ENCODE results near the gene SOCS6. TPM values are rescaled to one million over a fixed set of nuclear protein-coding genes. Genes with fewer than 3 reads are reported as not detected.
"Not testable (repeated sequence)": the region's sequence is repeated elsewhere in the genome, so short reads cannot be mapped to it uniquely, and the experiment has no call there.

The SOCS6 gene
- total RNA-seq, 1 donor = 38.7 TPM

DNA sequence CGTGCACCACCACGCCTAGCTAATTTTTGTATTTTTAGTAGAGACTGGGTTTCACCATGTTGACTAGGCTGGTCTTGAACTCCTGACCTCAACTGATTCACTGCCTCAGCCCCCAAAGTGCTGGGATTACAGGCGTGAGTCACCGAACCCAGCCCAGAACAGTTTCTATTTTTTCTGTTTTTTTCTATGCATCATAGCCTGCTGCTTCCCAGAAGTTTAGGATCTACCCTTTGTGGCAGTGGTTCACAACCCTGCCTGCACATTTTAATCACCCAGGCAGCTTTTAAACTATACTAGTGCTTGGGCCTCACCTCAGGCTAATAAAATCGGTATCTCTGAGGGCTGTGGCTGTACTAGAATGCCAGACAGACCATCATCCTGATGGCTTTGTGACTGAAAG, 39.7 kb upstream of the SOCS6 start:
- Histone ChIP-seq H2AFZ (ENCODE audit: low read length) (no peak overlapping the region), H3K27ac (ENCODE audit: low read depth, low read length) (peak overlapping the region; percentile 40)
- DNase-seq (ENCODE audit: insufficient read length, low spot score, missing footprints) = peak; percentile 76

DNA sequence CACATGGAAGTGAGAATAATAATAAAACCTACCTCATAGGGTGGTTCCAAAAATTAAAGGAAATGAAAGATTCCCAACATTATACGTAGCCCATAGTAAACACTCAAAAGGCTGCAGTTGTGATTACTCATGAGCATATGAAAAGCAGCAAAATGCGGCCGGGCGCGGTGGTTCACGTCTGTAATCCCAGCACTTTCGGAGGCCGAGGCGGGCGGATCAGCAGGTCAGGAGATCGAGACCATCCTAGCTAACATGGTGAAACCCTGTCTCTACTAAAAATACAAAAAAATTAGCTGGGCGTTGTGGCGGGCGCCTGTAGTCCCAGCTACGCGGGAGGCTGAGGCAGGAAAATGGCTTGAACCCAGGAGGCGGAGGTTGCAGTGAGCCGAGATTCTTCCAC, 39.0 kb upstream of the SOCS6 start:
- not testable (repeated sequence) for H3K79me2 ChIP-seq (ENCODE audit: insufficient read depth, low read length); H3K4me2 ChIP-seq (ENCODE audit: insufficient read depth, low read length); H2AFZ ChIP-seq (ENCODE audit: low read length); H3K9me3 ChIP-seq (ENCODE audit: low read depth, low read length); H3K4me3 ChIP-seq (ENCODE audit: insufficient read depth, low read length); H3K4me1 ChIP-seq (ENCODE audit: insufficient read depth, low read length); H3K27me3 ChIP-seq (ENCODE audit: insufficient read depth, low read length); DNase-seq (ENCODE audit: insufficient read length, low spot score, missing footprints); H4K20me1 ChIP-seq (ENCODE audit: insufficient read depth, low read length); H3K27ac ChIP-seq (ENCODE audit: low read depth, low read length); H3K36me3 ChIP-seq (ENCODE audit: insufficient read depth, low read length)

More for the DNA sequence above, 39.7 kb upstream of the SOCS6 start:
- Histone ChIP-seq H3K4me2 (ENCODE audit: insufficient read depth, low read length) (no peak overlapping the region), H3K36me3 (ENCODE audit: insufficient read depth, low read length) (no peaks in the 10 kb centered on the region), H3K9me3 (ENCODE audit: low read depth, low read length) (no peaks in the 10 kb centered on the region), H3K4me3 (ENCODE audit: insufficient read depth, low read length) (no peak overlapping the region), H3K4me1 (ENCODE audit: insufficient read depth, low read length) (peaks cover 4% of the 10 kb centered on the region), H4K20me1 (ENCODE audit: insufficient read depth, low read length) (no peaks in the 10 kb centered on the region), H3K27me3 (ENCODE audit: insufficient read depth, low read length) (no peaks in the 10 kb centered on the region), H3K79me2 (ENCODE audit: insufficient read depth, low read length) (no peaks in the 10 kb centered on the region)
- TF ChIP-seq, protein P1, sequence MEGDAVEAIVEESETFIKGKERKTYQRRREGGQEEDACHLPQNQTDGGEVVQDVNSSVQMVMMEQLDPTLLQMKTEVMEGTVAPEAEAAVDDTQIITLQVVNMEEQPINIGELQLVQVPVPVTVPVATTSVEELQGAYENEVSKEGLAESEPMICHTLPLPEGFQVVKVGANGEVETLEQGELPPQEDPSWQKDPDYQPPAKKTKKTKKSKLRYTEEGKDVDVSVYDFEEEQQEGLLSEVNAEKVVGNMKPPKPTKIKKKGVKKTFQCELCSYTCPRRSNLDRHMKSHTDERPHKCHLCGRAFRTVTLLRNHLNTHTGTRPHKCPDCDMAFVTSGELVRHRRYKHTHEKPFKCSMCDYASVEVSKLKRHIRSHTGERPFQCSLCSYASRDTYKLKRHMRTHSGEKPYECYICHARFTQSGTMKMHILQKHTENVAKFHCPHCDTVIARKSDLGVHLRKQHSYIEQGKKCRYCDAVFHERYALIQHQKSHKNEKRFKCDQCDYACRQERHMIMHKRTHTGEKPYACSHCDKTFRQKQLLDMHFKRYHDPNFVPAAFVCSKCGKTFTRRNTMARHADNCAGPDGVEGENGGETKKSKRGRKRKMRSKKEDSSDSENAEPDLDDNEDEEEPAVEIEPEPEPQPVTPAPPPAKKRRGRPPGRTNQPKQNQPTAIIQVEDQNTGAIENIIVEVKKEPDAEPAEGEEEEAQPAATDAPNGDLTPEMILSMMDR (IDR thresholded peaks at IDR 0.05; ENCODE audit: extremely low read depth, low read depth, low read length) = no peak

DNA sequence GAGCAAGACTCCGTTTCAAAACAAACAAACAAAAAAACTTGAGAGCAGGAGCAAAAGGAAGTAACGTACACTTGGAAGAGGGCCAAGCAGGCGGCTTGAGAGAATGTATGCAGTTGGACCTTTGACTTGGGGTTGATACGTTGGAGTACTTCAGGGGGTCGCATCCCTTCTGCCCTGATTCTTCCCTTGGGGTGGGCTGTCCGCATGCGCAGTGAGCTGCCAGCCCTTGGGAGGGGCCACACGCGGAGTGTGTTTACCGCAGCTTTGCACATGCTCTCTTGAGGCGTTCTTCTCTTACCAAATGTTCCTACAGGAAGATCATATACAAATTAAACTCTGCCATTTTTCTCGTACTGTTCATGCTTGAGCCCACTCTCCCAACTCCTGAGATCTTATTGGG, 38.1 kb upstream of the SOCS6 start:
- no peak overlapping the region for H2AFZ ChIP-seq (ENCODE audit: low read length)
- H3K4me2 ChIP-seq (ENCODE audit: insufficient read depth, low read length) = no peak overlapping the region
- no peak for DNase-seq (ENCODE audit: insufficient read length, low spot score, missing footprints)
- no peaks in the 10 kb centered on the region for H4K20me1 ChIP-seq (ENCODE audit: insufficient read depth, low read length)
- no peak overlapping the region for H3K4me3 ChIP-seq (ENCODE audit: insufficient read depth, low read length)
- TF ChIP-seq, protein P1 (IDR thresholded peaks at IDR 0.05; ENCODE audit: extremely low read depth, low read depth, low read length) = no peak
- H3K27ac ChIP-seq (ENCODE audit: low read depth, low read length) = no peak overlapping the region
- H3K4me1 ChIP-seq (ENCODE audit: insufficient read depth, low read length) = peaks cover 4% of the 10 kb centered on the region
- no peaks in the 10 kb centered on the region for H3K79me2 ChIP-seq (ENCODE audit: insufficient read depth, low read length)
- no peaks in the 10 kb centered on the region for H3K9me3 ChIP-seq (ENCODE audit: low read depth, low read length)
- no peaks in the 10 kb centered on the region for H3K36me3 ChIP-seq (ENCODE audit: insufficient read depth, low read length)
- H3K27me3 ChIP-seq (ENCODE audit: insufficient read depth, low read length) = no peaks in the 10 kb centered on the region

DNA sequence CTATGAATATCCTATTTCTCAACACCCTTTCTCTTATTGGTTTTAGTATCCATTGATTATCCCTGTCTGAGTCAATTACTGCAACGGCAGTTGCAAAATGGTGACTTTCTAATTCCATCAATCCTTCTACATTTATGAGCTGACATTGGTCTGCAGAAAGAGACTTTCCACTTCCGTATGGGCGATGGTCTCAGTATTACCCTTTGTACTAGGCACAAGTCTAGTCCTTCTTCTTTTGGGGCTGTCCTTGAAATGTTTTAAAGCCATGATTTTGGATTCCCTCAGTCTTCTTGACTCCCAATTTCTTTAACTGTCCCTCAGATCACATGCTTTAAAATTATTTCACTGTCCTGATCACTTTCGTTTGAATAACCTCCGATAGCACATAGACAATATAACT, 32.7 kb upstream of the SOCS6 start:
- no peak for DNase-seq (ENCODE audit: insufficient read length, low spot score, missing footprints)
- Histone ChIP-seq H3K9me3 (ENCODE audit: low read depth, low read length) (no peaks in the 10 kb centered on the region), H3K79me2 (ENCODE audit: insufficient read depth, low read length) (no peaks in the 10 kb centered on the region), H3K4me2 (ENCODE audit: insufficient read depth, low read length) (no peak overlapping the region), H3K4me1 (ENCODE audit: insufficient read depth, low read length) (no peaks in the 10 kb centered on the region), H4K20me1 (ENCODE audit: insufficient read depth, low read length) (no peaks in the 10 kb centered on the region), H3K27me3 (ENCODE audit: insufficient read depth, low read length) (no peaks in the 10 kb centered on the region), H2AFZ (ENCODE audit: low read length) (no peak overlapping the region), H3K4me3 (ENCODE audit: insufficient read depth, low read length) (no peak overlapping the region), H3K27ac (ENCODE audit: low read depth, low read length) (no peak overlapping the region), H3K36me3 (ENCODE audit: insufficient read depth, low read length) (no peaks in the 10 kb centered on the region)
- TF ChIP-seq, protein P1 (IDR thresholded peaks at IDR 0.05; ENCODE audit: extremely low read depth, low read depth, low read length) = no peak
